GM21786 (cell line): ENCODE measurements around the gene NFE2L2.
"Not testable (repeated sequence)": the region's sequence is repeated elsewhere in the genome, so short reads cannot be mapped to it uniquely, and the experiment has no call there.

ENCODE experiments used
- ATAC-seq: cut with Tn5 transposase; IDR thresholded peaks from one replicate; pipeline ENCODE4 v1.9.1; 2021; ENCODE audit not compliant: unreplicated experiment

Gene NFE2L2

DNA sequence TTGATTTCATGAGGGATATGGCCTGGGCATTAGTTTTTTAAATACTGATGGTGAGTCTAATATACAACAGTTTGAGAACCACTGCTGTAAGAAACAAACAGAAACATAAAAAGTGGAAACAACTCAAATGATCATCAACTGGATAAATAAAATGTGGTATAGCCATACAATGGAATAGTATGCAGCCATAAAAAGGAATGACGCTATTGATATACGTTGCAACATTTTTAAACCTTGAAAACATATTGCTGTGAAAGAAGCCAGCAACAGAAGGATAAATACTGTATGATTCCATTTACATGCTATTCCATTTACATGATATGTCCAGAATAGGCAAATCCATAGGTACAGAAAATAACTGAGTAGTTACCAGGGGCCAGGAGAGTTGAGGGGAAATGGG, 6.5 kb downstream of the NFE2L2 start:
- ATAC-seq = no peak

DNA sequence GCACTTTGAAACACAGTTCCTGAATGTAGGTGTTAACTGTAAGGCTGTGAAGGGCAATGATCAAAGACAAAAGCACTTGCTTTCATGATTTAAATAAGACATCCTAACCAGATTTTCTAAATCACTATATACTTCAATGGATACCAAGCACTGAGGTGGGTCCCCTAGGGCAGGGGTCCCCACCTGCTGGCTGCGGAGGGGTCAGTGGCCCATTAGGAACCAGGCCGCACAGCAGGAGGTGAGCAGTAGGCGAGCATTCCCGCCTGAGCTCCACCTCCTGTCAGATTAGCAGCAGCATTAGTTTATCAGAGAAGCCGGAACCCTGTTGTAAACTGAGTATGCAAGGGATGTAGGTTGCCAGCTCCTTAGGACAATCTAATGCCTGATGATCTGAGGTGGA, 7.1 kb downstream of the NFE2L2 start:
- ATAC-seq = no peak

DNA sequence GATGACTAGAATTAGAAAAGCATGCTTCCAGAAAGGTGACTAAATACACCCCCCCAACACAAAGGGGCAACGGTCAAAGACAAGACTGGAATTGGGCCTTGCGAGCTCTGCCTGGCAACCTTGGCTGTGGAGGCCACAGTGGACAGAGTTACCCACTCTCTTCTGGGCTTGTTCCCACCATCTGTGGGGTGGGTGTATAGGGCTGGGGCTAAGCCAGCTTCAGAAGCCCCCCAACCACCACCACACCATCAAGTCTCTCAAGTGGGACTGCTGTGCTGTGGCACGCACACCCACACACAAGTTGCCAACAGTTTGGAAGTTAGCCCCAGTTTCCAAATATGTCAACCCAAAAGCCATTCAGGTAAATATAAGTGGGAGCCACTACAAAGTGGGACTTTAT, 7.8 kb downstream of the NFE2L2 start:
- no peak for ATAC-seq

DNA sequence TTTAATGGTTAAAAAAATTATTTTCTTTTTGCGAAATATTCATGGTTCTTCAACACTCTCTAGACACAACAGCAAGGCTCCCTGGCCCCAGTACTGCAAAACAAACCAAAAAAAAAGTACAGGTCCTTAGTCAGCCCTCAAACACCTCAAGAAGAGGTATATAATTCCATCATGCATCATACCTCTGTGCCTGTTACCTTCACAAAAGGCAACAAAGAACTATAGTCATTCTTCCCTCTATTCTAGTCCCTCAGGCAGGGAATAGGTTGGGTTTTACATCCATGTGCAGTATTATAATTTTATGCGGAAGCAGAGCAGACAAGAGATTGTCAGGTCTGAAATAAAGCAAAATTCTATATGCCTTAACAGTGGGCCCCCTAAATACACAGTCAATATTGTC, 8.5 kb downstream of the NFE2L2 start:
- ATAC-seq = no peak

DNA sequence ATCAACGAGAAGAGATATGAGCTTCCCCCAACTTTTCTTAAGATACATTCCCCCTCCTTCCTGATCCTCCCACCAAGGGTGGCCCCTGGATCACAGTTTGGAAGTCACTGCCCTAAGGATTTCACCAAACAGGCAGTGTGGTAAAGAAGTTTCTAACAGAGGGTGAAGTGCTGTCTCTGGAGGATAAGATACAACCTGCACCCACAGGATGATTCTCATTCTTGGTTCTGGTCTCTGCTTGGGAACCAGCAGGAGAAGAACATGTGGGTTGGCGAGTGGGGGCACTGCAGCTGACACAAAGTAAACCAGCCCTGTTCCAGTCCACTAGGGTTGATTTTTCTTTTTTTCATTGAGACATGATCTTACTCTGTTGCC, 9.3 kb downstream of the NFE2L2 start:
- ATAC-seq = no peak

DNA sequence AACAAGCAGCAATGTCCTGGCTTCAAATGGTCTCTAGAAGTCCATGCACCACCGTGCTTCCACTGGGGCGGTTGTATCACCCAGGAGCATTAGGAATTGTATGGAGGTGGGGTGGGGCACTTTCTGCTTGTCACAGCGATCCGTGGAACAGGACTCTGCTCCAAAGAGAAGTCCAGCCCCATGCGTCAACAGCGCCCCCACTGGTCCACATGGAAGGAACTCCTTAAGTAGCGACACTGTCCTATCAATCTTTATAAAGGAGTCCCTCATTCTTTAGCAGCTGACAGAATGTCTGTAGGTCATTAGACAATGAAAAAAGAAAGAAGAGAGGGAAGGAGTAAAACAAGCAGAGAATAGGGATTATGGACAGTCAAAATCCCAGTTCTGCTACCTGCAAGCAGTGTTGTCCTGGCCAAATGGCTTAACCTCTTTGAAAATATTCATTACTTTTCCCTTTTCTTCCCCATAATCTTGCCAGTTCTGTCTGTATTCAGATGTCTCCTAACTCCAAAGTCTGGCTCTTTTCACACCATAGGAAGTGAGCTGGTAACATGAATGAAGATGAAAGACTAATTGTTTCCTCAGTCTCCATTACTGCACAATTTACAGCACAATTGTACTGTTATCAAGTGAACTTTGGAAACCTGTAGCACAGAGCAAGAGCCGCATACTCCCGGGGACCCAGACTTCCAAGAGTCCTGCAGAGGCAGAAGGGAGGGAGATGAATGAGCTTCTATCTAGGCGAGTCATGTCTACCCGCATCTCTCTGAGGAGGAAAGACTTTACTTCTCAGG, 9.9 kb downstream of the NFE2L2 start:
- ATAC-seq = no peak

DNA sequence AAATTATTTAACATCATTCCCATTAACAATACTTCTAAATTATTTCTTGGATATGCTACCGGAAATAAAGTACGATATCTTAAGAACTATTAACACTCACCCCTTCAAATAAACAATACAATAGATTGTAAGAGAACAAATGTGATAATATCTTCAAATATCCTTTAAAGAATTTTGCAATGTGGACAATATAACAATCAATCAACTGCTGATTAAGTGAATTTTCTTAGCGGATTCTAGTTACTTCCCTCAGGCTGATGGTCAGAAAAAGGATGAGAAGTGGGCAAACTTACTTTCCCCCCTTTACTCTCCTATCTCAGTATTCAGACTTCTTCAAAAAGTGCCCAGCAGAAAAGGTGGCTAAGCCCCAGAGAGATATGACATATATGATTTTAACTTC, 10.8 kb downstream of the NFE2L2 start:
- ATAC-seq = no peak

DNA sequence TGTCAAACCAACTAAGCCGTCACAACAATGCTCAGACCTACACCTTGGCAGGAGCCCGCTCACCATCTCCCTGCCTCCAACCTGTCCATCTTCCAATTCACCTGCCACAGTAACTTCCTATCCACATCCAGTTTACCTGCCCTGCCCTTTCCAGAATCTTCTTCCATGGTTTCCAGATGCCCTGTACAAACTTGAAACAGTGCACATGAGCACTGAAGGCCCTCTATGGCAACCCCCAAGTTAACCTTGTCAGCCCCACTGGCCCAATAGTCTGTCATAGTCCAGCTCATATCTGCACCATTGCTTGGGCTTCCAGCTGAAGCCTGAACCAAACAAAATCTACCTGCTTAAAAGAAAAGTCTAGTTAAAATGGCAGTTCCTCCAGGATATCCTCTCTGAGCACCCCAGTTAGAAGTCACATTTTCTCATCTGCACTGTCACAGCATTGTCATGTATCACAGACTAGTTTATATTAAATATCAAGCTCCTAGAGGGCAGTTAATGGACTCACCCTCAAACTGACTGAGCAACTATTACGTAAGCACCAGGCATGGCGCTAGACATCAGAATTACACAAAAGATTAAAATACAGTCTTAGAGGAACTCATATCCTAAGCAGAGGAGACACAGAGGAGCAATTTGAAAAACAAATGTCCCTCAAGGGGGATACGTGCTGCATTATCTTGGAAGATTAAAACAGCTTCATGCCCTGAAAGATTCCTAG, 11.6 kb downstream of the NFE2L2 start:
- no peak for ATAC-seq

DNA sequence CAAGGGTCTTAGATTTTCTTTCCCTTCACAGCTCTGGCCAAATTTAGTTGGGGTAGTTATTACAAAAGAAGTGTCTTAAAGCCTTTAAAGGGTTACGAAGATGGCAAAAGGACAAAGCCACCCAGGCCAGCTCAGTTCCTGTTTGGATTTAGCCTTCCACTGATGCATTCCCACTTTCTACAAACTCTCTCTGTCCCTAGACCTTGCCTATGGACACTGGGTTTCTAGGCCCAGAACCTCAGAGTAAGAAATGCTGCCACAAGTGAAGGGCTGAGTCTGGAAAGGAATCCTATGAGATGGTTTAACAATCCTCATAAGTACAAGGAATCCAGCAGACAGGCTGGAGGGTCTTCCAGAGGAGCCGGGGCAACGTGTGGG, 13.4 kb downstream of the NFE2L2 start:
- no peak for ATAC-seq

DNA sequence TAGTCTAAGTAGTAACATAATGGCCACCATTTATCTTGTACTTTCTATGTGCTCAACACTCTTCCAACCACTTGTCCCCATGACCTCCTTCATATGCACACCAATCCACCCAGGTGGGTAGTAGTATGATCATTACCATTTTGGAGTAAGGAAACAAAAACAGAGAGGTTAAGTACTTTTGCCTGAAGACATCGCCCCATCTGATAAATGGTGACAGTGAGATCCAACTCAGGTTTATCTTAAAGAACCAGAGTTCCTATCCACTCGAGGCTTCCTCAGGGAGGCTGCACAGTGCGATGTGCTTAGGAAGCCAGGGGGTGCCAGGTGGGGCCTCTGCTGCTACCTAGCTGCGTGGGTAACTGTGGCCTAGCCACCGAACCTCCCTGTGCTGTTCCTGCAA, 14.1 kb downstream of the NFE2L2 start:
- no peak for ATAC-seq

DNA sequence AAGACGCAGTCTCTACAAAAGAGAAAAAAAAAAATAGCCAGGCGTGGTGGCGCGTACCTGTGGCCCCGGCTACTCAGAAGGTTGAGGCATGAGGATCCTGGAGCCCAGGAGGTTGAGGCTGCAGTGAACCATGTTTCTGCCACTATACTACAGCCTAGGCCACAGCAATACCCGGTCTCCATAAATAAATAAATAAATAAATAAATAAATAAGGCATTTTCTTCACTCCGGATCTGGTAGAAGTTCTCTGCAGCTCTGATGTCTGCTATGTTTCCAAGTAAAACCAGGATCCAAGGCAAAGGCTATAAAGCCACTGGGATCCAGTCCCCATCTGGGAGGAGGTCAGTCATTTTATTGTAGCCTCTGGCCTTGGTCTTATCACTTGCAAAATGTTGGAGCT, 15.5 kb downstream of the NFE2L2 start:
- ATAC-seq = no peak

DNA sequence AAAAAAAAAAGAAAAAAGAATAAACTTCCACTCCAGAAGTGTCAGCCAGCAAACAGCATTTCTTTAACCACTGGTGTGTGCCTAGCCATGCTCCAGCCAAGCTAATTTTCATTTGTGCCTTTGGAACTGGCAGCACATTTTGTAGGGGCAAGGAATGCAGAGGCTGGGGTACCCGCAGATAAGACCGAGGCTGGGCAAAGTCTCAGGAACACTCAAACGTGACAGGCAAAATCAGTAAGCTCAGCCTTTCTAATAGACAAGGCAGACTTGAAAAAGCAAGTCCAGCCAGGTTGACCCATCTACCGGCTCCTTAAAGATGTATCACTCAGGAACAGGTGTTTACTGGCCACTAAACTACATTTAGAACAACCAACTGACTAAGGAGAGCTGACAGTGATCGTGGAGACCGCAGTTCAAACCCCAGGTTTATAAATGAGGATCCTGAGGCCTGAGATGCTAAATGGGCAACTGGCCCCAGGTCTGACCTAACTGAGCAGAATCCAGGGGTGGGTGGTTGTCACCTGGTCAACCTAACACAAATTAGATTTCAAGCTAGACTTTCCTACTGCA, 16.7 kb downstream of the NFE2L2 start:
- no peak for ATAC-seq

DNA sequence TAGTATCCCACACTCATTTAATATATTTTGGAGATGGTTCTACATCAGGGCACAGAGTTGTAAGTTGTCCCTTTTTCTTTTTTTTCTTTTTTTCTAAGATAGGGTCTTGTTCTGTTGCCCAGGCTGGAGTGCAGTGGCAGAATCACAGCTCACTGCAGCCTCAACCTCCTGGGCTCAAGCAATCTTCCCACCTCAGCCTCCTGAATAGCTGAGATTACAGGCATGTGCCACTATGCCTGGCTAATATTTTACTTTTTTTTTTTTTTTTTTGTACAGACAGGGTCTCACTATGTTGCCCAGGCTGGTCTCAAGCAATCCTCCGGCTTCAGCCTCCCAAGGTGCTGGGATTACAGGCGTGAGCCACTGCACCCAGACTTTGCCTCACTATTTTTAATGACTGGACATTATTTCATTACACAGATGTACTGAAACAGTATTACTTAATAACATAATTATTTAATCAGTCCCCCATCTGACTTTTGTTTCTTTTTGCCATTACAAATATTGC, 17.9 kb downstream of the NFE2L2 start:
- ATAC-seq = not testable (repeated sequence)

DNA sequence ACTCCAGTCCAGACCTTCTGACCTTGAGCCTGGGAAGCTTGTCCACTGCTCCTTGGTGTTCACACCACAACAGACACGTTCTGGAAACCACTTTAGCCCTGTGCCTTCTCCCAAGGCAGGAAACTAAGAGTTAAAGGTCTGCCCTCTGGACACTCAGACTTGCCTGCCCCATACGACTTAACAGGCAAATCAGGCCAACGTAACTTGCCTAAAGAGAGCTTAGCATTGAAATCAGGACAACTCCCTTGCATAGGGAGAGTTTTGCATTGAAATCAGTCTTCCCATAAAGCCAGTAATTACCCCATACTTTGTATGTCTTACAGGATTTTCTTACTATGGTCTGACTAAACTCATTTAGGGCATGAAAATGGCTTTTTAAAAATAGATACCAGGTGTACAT, 18.5 kb downstream of the NFE2L2 start:
- no peak for ATAC-seq

DNA sequence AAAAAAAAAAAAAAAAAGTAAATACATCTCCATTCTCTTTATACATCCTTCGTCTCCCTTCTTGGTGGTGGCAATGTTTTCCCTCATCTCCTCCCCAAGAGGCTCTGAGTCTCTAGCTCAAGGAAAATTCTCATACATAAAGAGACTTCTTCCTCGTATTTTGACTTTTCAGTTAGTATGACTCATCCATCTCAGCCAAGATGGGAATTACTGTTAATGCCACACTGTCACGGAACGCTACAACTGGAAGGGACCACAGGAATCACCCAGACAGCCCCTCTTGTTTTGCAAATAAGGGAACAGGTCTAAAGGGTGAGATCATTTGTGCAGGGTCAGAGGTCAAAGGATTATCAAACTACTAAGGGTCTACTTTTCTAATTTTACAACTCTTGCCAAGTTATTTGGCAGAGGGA, 19.5 kb downstream of the NFE2L2 start:
- no peak for ATAC-seq

DNA sequence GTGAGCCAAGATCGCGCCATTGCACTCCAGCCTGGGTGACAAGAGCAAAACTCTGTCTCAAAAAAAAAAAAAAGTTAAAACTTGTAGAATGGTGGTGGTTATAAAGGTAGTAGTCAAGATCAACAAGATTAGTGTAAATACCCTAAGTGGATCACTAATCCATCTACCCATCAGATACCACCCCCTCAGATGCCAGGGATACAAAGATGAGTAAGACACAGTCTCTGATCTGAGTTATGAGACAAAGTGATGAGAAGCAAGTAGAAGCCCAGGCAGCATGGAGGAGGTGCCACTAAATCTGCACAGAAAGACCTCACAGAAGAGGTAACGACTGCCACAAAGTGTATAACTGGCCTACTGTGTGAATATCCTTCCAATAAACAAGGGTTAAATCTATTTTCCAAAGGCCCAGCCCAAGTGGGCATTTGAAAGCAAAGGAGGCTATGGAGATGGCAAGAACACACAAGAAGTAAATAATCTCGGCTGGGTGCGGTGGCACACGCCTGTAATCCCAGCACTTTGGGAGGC, 20.2 kb downstream of the NFE2L2 start:
- no peak for ATAC-seq

DNA sequence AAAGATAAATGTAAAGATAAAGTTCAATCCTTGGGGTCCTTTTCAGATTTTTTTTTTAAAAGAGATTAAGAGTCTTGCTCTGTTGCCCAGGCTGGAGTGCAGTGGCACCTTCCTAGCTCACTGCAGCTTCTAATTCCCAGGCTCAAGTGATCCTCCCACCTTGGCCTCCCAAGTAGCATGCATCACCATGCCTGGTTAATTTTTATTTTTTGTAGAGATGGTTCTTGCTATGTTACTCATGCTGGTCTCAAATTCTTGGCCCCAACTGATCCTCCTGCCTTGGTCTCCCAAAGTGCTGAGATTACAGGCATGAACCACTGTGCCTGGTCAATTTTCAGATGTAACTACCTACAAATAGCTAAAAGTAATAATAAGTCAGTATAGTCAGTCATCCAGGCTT, 21.1 kb downstream of the NFE2L2 start:
- ATAC-seq = no peak

DNA sequence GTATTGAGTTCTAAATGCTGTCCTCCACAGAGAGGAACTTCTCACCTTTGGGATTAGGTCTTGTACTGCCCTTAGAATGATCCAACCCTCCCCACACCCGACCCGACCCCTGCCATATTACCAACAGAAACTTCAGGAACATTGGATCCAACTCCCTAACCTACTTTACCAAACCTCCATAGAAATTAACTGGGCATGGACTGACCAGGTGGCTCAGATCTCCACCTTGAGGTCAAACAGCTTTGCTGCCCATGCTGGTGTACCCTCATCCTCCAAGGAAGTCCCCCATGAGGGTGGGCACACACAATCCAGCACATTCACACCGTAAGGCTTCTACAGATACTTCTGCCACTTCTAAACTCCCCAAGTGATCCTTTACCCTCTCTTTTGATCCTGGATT, 21.5 kb downstream of the NFE2L2 start:
- ATAC-seq = no peak

DNA sequence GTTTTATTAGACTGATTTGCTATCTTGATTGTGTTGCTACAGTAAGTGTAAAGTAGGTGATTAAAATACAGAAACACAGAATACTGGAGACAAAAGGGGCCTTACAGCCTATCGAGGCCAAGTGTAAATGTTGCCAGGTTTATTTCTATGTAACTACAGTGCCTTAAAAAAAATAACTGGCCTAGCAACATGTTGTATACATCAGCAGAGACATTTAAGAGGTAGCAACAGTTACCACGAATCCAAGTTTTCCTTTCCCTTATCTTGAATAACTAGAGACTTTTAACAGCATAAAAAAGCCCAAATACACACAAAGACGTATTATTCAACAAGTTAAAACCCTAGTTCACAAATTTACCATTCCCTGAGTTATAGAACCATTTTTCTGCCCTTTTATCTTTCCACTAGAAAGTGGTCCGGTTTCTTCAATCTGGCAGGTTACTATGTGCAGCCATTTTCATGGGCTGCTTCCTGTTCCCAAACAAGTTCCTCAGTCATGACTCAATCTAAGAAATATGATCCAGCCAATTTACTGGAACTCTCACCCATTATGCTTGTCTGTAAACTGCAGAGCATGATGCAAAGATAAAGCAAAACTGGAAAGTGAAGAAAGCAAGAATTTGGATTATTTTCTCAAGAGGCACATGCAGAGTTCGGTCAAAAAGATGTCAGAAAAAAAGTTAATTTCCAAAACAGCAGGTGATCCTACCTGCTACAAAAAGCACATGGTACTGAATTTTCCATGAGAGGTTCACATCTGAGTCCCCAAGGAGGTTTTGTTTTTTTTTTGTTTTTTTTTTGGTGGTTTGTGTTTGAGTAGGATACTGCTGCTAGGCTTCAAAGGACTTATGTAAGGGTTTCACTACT, 22.2 kb downstream of the NFE2L2 start:
- ATAC-seq = no peak

DNA sequence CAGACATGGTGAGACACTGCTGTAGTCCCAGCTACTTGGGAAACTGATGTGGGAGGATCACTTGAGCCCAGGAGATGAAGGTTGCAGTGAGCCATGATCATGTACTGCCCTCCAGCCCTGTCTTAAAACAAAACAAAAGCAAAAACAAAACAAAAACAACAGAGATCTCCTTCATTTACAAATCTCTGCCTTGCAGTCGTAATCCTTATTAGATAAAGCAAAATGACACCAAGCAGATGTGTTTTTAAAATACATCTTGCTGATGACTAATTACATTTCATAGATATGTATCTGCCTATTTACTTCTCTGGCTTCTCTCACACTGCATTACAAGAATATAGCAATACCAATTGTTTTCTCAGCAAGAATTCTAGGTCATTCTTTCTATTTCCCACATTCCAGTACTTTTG, 22.8 kb downstream of the NFE2L2 start:
- ATAC-seq = no peak
